ENCODE measurements around the gene MDK.

Gene MDK

GRCh38 chr11:46383404-46383758, 1.9 kb downstream of the MDK start:
- DNase-seq (ENCODE audit: low spot score), result no peak
- Histone ChIP-seq H3K27ac (no peak overlapping the region), H3K4me3 (no peak overlapping the region)
- TF ChIP-seq CTCF (IDR thresholded peaks at IDR 0.05), result no peak

- no peak for TF ChIP-seq CTCF (IDR thresholded peaks at IDR 0.05)
- Histone ChIP-seq H3K27ac (no peak overlapping the region), H3K4me3 (no peak overlapping the region)
- DNase-seq (ENCODE audit: low spot score), result no peak
Measured at GRCh38 chr11:46383974-46384701, 2.7 kb downstream of the MDK start.

GRCh38 chr11:46385169-46386004, 3.9 kb downstream of the MDK start:
- no peak for DNase-seq (ENCODE audit: low spot score)
- H3K4me3 ChIP-seq, result no peak overlapping the region
- H3K27ac ChIP-seq, result no peak overlapping the region
- no peak for TF ChIP-seq CTCF (IDR thresholded peaks at IDR 0.05)

GRCh38 chr11:46386005-46386578, 4.6 kb downstream of the MDK start:
- H3K27ac ChIP-seq, result no peak overlapping the region
- TF ChIP-seq CTCF (IDR thresholded peaks at IDR 0.05), result no peak
- no peak overlapping the region for H3K4me3 ChIP-seq
- no peak for DNase-seq (ENCODE audit: low spot score)

GRCh38 chr11:46386674-46387073, 5.2 kb downstream of the MDK start:
- Histone ChIP-seq H3K27ac (no peak overlapping the region), H3K4me3 (no peak overlapping the region)
- DNase-seq (ENCODE audit: low spot score), result no peak
- no peak for TF ChIP-seq CTCF (IDR thresholded peaks at IDR 0.05)

- TF ChIP-seq CTCF (IDR thresholded peaks at IDR 0.05), result no peak
- Histone ChIP-seq H3K4me3 (no peak overlapping the region), H3K27ac (no peak overlapping the region)
- DNase-seq (ENCODE audit: low spot score), result no peak
Measured at GRCh38 chr11:46387456-46387855, 6.0 kb downstream of the MDK start.
